Liver (tissue), 9 donors: ENCODE measurements around the gene MIDN. TPM values are rescaled to one million over a fixed set of nuclear protein-coding genes. Genes with fewer than 3 reads are reported as not detected.
A peak's percentile ranks its signal among the peaks of the same experiment; 100 is the strongest.
"Not testable (repeated sequence)": the region's sequence is repeated elsewhere in the genome, so short reads cannot be mapped to it uniquely, and the experiment has no call there.

Experiments used
- DNase-seq: peaks from one replicate; pipeline ENCODE4 v3.0.0-alpha.2; 2017; ENCODE audit warnings: low spot score
- H3K27ac ChIP-seq, 2 donors: one replicate each; pipeline ENCODE4 v1.7.0; 2013; ENCODE audit warnings: inconsistent platforms in 2 of 2, low read length in 2 of 2, control low read depth in 1 of 2, low read depth in 1 of 2, mild to moderate bottlenecking in 1 of 2
- H3K27me3 ChIP-seq, 4 donors: one replicate each; pipeline versions ENCODE4 v1.6.1 to v1.7.0; 2013; ENCODE audit warnings: low read length in 3 of 4, inconsistent platforms in 1 of 4, mild to moderate bottlenecking in 1 of 4, moderate library complexity in 1 of 4; ENCODE audit not compliant: control insufficient read depth in 4 of 4, insufficient read depth in 4 of 4
- H3K36me3 ChIP-seq, 4 donors: one replicate each; pipeline versions ENCODE4 v1.6.1 to v1.7.0; 2013; ENCODE audit warnings: low read length in 3 of 4, mild to moderate bottlenecking in 3 of 4, low read depth in 1 of 4, moderate library complexity in 1 of 4; ENCODE audit not compliant: control insufficient read depth in 4 of 4, insufficient read depth in 3 of 4
- H3K4me1 ChIP-seq, 4 donors: one replicate each; pipeline versions ENCODE4 v1.6.1 to v1.7.0; 2013; ENCODE audit warnings: low read length in 3 of 4, mild to moderate bottlenecking in 3 of 4, moderate library complexity in 1 of 4; ENCODE audit not compliant: control insufficient read depth in 4 of 4, insufficient read depth in 4 of 4
- H3K4me3 ChIP-seq, 3 donors: one replicate each; pipeline versions ENCODE4 v1.6.1 to v1.7.0; 2013; ENCODE audit warnings: low read length in 3 of 3, control low read depth in 1 of 3, low read depth in 1 of 3, mild to moderate bottlenecking in 1 of 3
- H3K9ac ChIP-seq, 2 donors: one replicate each; pipeline ENCODE4 v1.7.0; 2013; ENCODE audit warnings: low read length in 2 of 2, mild to moderate bottlenecking in 2 of 2, moderate library complexity in 2 of 2, control low read depth in 1 of 2, low read depth in 1 of 2
- H3K9me3 ChIP-seq, 4 donors: one replicate each; pipeline versions ENCODE4 v1.6.1 to v1.7.0; 2013; ENCODE audit warnings: low read length in 3 of 4; ENCODE audit not compliant: control insufficient read depth in 4 of 4
- ATF3 ChIP-seq: IDR thresholded peaks from 2 replicates; pipeline ENCODE4 v1.6.1; 2016; ENCODE audit warnings: antibody characterized with exemption
- CTCF ChIP-seq: fragments of 150-350 bp; IDR thresholded peaks from 2 replicates; pipeline ENCODE4 v1.5.1; 2017; ENCODE audit warnings: improper control_type of control experiment, low read depth, low read length; ENCODE audit not compliant: missing input control
- FOXA1 ChIP-seq: IDR thresholded peaks from 2 replicates; pipeline ENCODE4 v1.6.1; 2016; ENCODE audit warnings: antibody characterized with exemption
- FOXA2 ChIP-seq: IDR thresholded peaks from 2 replicates; pipeline ENCODE4 v1.6.1; 2016; ENCODE audit warnings: antibody characterized with exemption
- GABPA ChIP-seq, 2 donors: IDR thresholded peaks in 1 of 2; conservative IDR thresholded peaks in 1 of 2; 2 replicates each; pipeline ENCODE4 v1.6.1; 2016; ENCODE audit warnings: antibody characterized with exemption in 2 of 2, mild to moderate bottlenecking in 1 of 2, moderate library complexity in 1 of 2
- HNF4A ChIP-seq, 2 donors: conservative IDR thresholded peaks; 2 replicates each; pipeline ENCODE4 v1.6.1; 2016; ENCODE audit warnings: antibody characterized with exemption in 2 of 2, mild to moderate bottlenecking in 2 of 2
- HNF4G ChIP-seq: IDR thresholded peaks from 2 replicates; pipeline ENCODE4 v1.6.1; 2016; ENCODE audit warnings: antibody characterized with exemption
- JUND ChIP-seq, 2 donors: IDR thresholded peaks; 2 replicates each; pipeline ENCODE4 v1.6.1; 2016; ENCODE audit warnings: antibody characterized with exemption in 2 of 2
- MAX ChIP-seq: IDR thresholded peaks from 2 replicates; pipeline ENCODE4 v1.6.1; 2016; ENCODE audit warnings: antibody characterized with exemption
- NR2F2 ChIP-seq: IDR thresholded peaks from 2 replicates; pipeline ENCODE4 v1.6.1; 2016; ENCODE audit warnings: antibody characterized with exemption
- RAD21 ChIP-seq, 2 donors: IDR thresholded peaks; 2 replicates each; pipeline ENCODE4 v1.6.1; 2016; ENCODE audit warnings: antibody characterized with exemption in 2 of 2, mild to moderate bottlenecking in 2 of 2
- REST ChIP-seq: IDR thresholded peaks from 2 replicates; pipeline ENCODE4 v1.6.1; 2016; ENCODE audit warnings: antibody characterized with exemption, mild to moderate bottlenecking
- RXRA ChIP-seq, 2 donors: IDR thresholded peaks; 2 replicates each; pipeline ENCODE4 v1.6.1; 2017 to 2018; ENCODE audit warnings: antibody characterized with exemption in 2 of 2, mild to moderate bottlenecking in 1 of 2
- SP1 ChIP-seq: IDR thresholded peaks from 2 replicates; pipeline ENCODE4 v1.6.1; 2018; ENCODE audit warnings: antibody characterized with exemption, mild to moderate bottlenecking
- TAF1 ChIP-seq: conservative IDR thresholded peaks from 2 replicates; pipeline ENCODE4 v1.6.1; 2016; ENCODE audit warnings: antibody characterized with exemption, mild to moderate bottlenecking
- YY1 ChIP-seq: IDR thresholded peaks from 2 replicates; pipeline ENCODE4 v1.6.1; 2016; ENCODE audit warnings: antibody characterized with exemption, mild to moderate bottlenecking
- ZBTB33 ChIP-seq: IDR thresholded peaks from 2 replicates; pipeline ENCODE4 v1.6.1; 2016; ENCODE audit warnings: antibody characterized with exemption
- WGBS: extraction: QIAGEN DNeasy Blood & Tissue Kit; methylation state at CpG from one replicate; pipeline ENCODE4 v1.1.7; 2013; 5-methylcytosine and 5-hydroxymethylcytosine counted together
- polyA plus RNA-seq, 2 donors: library from polyadenylated mRNA; stranded (reverse) in 1 of 2; unstranded in 1 of 2; fragments of 200-250 nt in 1 of 2; fragments of >200 nt in 1 of 2; fragmentation: Nextera tagmentation in 1 of 2; extraction: Ambion mirVana in 1 of 2; gene quantifications; one replicate each; pipeline versions ENCODE4 v1.2.1 to v1.2.3, GENCODE V29; 2013 to 2015
- total RNA-seq, 2 donors: library from RNA; depleted of rRNA; stranded (reverse); fragments of >200 nt; gene quantifications; one replicate each; pipeline ENCODE4 v1.2.3, GENCODE V29; 2014
- donor health status: healthy.
- donor health status: healthy.
- donor health status: healthy.
- donor health status: healthy.
- donor health status: healthy.

MIDN gene
- total and polyA plus RNA-seq, 4 donors = 2.9 to 22.9 (median 11.8) TPM

- peak overlapping the region; percentile 81 to 89 for H3K27ac ChIP-seq
- peak overlapping the region; percentile 67 to 90 (median 85) for H3K4me3 ChIP-seq
- peaks cover 10 to 56% (median 28%) of the 10 kb centered on the region in 4 donors for H3K4me1 ChIP-seq
- peak; percentile 62 for DNase-seq
- peak overlapping the region; percentile 33 to 52 for H3K9ac ChIP-seq
- no peaks in the 10 kb centered on the region for H3K36me3 ChIP-seq
- 1% methylated on average over 38 of the region's 38 CpGs for WGBS
- H3K9me3 ChIP-seq = no peaks in the 10 kb centered on the region
- TF ChIP-seq SP1 (no peak), FOXA2 (no peak), REST (no peak), FOXA1 (no peak), RXRA (IDR thresholded peaks at IDR 0.05) (no peak), YY1 (no peak), ATF3 (no peak), JUND (IDR thresholded peaks at IDR 0.05) (no peak), GABPA (IDR thresholded peaks at IDR 0.05 in 1 of 2, conservative IDR thresholded peaks at IDR 0.05 in 1 of 2) (no peak), MAX (no peak), HNF4A (conservative IDR thresholded peaks at IDR 0.05) (no peak), CTCF (no peak), NR2F2 (no peak), HNF4G (no peak), ZBTB33 (no peak), RAD21 (IDR thresholded peaks at IDR 0.05) (no peak), TAF1 (no peak)
- H3K27me3 ChIP-seq = no peaks in the 10 kb centered on the region
Measured at GRCh38 chr19:1206864-1207450, 41.4 kb upstream of the MIDN start.

- peaks cover 10 to 60% (median 36%) of the 10 kb centered on the region in 4 donors for H3K4me1 ChIP-seq
Measured at GRCh38 chr19:1208830-1209229, 39.6 kb upstream of the MIDN start.

More at GRCh38 chr19:1208830-1209229, 39.6 kb upstream of the MIDN start:
- peak overlapping the region in 1 of 2 donors; percentile 3 for H3K27ac ChIP-seq
- not testable (repeated sequence) for H3K27me3 ChIP-seq, H3K36me3 ChIP-seq, H3K9ac ChIP-seq, DNase-seq, H3K9me3 ChIP-seq, H3K4me3 ChIP-seq
- 68% methylated on average over 10 of the region's 10 CpGs for WGBS
